Ovary (tissue), 9 donors: ENCODE data around the gene DHRS3. TPM values are rescaled to one million over a fixed set of nuclear protein-coding genes. Genes with fewer than 3 reads are reported as not detected.
A peak's percentile ranks its signal among the peaks of the same experiment; 100 is the strongest.

Experiments
- DNase-seq, 5 donors: peaks; one replicate each; pipeline ENCODE4 v3.0.0-alpha.2; 2019 to 2020
- H3K27ac ChIP-seq, 2 donors: fragments of 200-600 bp; one replicate each; pipeline versions ENCODE4 v1.5.1 to v1.8.0; 2019 to 2022
- H3K27me3 ChIP-seq: fragments of 200-600 bp; one replicate; pipeline ENCODE4 v1.8.0; 2022
- H3K36me3 ChIP-seq: fragments of 200-600 bp; sonication (generic); one replicate; pipeline ENCODE4 v1.5.1; 2019
- H3K4me1 ChIP-seq: one replicate; pipeline ENCODE4 v1.8.1; 2013; ENCODE audit warnings: mild to moderate bottlenecking, moderate library complexity; ENCODE audit not compliant: insufficient read depth
- H3K4me3 ChIP-seq: fragments of 200-600 bp; sonication (generic); one replicate; pipeline ENCODE4 v1.5.1; 2017
- H3K9me3 ChIP-seq, 2 donors: fragments of 200-600 bp in 1 of 2; sonication (generic) in 1 of 2; one replicate each; pipeline versions ENCODE4 v1.5.1 to v1.8.1; 2013 to 2019; ENCODE audit warnings: mild to moderate bottlenecking in 1 of 2, moderate library complexity in 1 of 2
- CTCF ChIP-seq, 3 donors: fragments of 450-650 bp in 2 of 3; fragments of 200-600 bp in 1 of 3; IDR thresholded peaks; one replicate each; pipeline versions ENCODE4 v1.5.1 to v1.8.0; 2016 to 2022; ENCODE audit warnings: antibody characterized with exemption in 3 of 3, mild to moderate bottlenecking in 1 of 3
- EP300 ChIP-seq: sonication (generic); formaldehyde crosslinking; IDR thresholded peaks from one replicate; pipeline ENCODE4 v1.6.1; 2017; ENCODE audit warnings: antibody characterized with exemption
- POLR2A ChIP-seq: fragments of 450-650 bp; IDR thresholded peaks from one replicate; pipeline ENCODE4 v1.6.1; 2017; ENCODE audit warnings: antibody characterized with exemption, mild to moderate bottlenecking, moderate library complexity
- WGBS, 3 donors: extraction: QIAGEN DNeasy Blood & Tissue Kit in 1 of 3; methylation state at CpG; one replicate each; pipeline versions ENCODE4 v1.1.5 to v1.1.7; 2013 to 2017; 5-methylcytosine and 5-hydroxymethylcytosine counted together
- intact Hi-C, 4 donors: fragments of 100-400 bp; cut with DNase I; formaldehyde crosslinking; loops; one replicate each; pipeline versions ENCODE4 v1.11.0 to v1.15.1; 2022 to 2023
- polyA plus RNA-seq, 2 donors: library from polyadenylated mRNA; stranded (reverse); fragments of 200-250 nt in 1 of 2; fragments of 350-450 nt in 1 of 2; fragmentation: Illumina TruSeq in 1 of 2; extraction: RNeasy Lipid Tissue Mini Kit (QIAGEN cat#74804) in 1 of 2; gene quantifications; one replicate each; pipeline ENCODE4 v1.2.3, GENCODE V29; 2013 to 2014
- total RNA-seq, 7 donors: library from RNA; depleted of rRNA in 2 of 7; stranded (reverse); fragments of >200 nt in 2 of 7; fragmentation: NEBNext Ultra II Directional in 3 of 7; extraction: Animal tissue kit (Norgen Biotek cat#: 25700) in 3 of 7; gene quantifications; one replicate each; pipeline versions ENCODE4 v1.1.0 to v1.2.4, GENCODE V29; 2016 to 2023
- donor health status: DM: no; HTN: no; CAD: no; lungs with moderate emphysema.
- donor health status: DM: no; HTN: no; CAD: no.
- donor health status: Bipolar disorder and iron deficiency.
- donor health status: DM: yes; HTN: yes; CAD: no.
- donor health status: DM: no; HTN: no; CAD: no.
- donor health status: DM: yes; HTN: yes; CAD: no.

The DHRS3 gene
- total and polyA plus RNA-seq, 9 donors, result 25.8 to 92.3 (median 48.3) TPM

- H3K4me3 ChIP-seq, result no peak overlapping the region
- H3K36me3 ChIP-seq, result no peaks in the 10 kb centered on the region
- no peak overlapping the region for H3K27ac ChIP-seq
- intact Hi-C loops, result loop anchor here in 2 of 4 donors (10.0 kb wide), 1 partner anchor 310 kb away; no protein-coding TSS in a partner anchor
- DNase-seq, result no peak
- peaks cover 9% of the 10 kb centered on the region for H3K4me1 ChIP-seq
- no peaks in the 10 kb centered on the region for H3K27me3 ChIP-seq
- 82 to 89% (median 83%) methylated on average over 6 of the region's 6 CpGs for WGBS, 3 donors
- no peak for TF ChIP-seq CTCF (IDR thresholded peaks at IDR 0.05)
- no peak for TF ChIP-seq POLR2A
- no peaks in the 10 kb centered on the region for H3K9me3 ChIP-seq
These were observed 7.3 kb upstream of the DHRS3 start for GRCh38 chr1:12625276-12625675.

GRCh38 chr1:12622506-12622905 lies 4.5 kb upstream of the DHRS3 start:
- H3K4me3 ChIP-seq, result no peak overlapping the region
- peak in 4 of 5 donors; percentile 18 to 57 (median 33) for DNase-seq
- intact Hi-C loops, result loop anchor here in 3 of 4 donors (5.0 to 10.0 kb wide), 2 partner anchors 308 to 310 kb away; no protein-coding TSS in a partner anchor

GRCh38 chr1:12621346-12622335 lies 3.6 kb upstream of the DHRS3 start:
- intact Hi-C loops, result loop anchor here in 3 of 4 donors (5.0 to 10.0 kb wide), 2 partner anchors 307 to 309 kb away; no protein-coding TSS in a partner anchor
- Histone ChIP-seq H3K4me1 (peaks cover 9% of the 10 kb centered on the region), H3K36me3 (no peaks in the 10 kb centered on the region), H3K27ac (peak overlapping the region in 1 of 2 donors; percentile 47), H3K9me3 (no peaks in the 10 kb centered on the region), H3K27me3 (no peaks in the 10 kb centered on the region), H3K4me3 (no peak overlapping the region)
- DNase-seq, result peak in 4 of 5 donors; percentile 39 to 66 (median 48)
- TF ChIP-seq CTCF (IDR thresholded peaks at IDR 0.05) (no peak), EP300 (no peak), POLR2A (no peak)
- WGBS, 3 donors, result 53 to 56% (median 55%) methylated on average over 15 of the region's 15 CpGs

More at GRCh38 chr1:12622506-12622905, 4.5 kb upstream of the DHRS3 start:
- TF ChIP-seq CTCF (IDR thresholded peaks at IDR 0.05) (no peak), POLR2A (no peak)
- WGBS, 3 donors, result 33 to 35% (median 34%) methylated on average over 12 of the region's 12 CpGs
- Histone ChIP-seq H3K27ac (peak overlapping the region in 1 of 2 donors; percentile 47), H3K4me1 (peaks cover 9% of the 10 kb centered on the region), H3K27me3 (no peaks in the 10 kb centered on the region), H3K36me3 (no peaks in the 10 kb centered on the region), H3K9me3 (no peaks in the 10 kb centered on the region)

- intact Hi-C loops, result loop anchor here in 3 of 4 donors (5.0 to 10.0 kb wide), 2 partner anchors 306 to 309 kb away; no protein-coding TSS in a partner anchor
- H3K4me1 ChIP-seq, result peaks cover 9% of the 10 kb centered on the region
- TF ChIP-seq EP300, result no peak
- no peak for TF ChIP-seq POLR2A
- TF ChIP-seq CTCF (IDR thresholded peaks at IDR 0.05), result no peak
- 92 to 96% (median 95%) methylated on average over 8 of the region's 8 CpGs for WGBS, 3 donors
- no peak overlapping the region for H3K4me3 ChIP-seq
- H3K9me3 ChIP-seq, result no peaks in the 10 kb centered on the region
- H3K27me3 ChIP-seq, result no peaks in the 10 kb centered on the region
- DNase-seq, result no peak
- H3K36me3 ChIP-seq, result no peaks in the 10 kb centered on the region
- H3K27ac ChIP-seq, result no peak overlapping the region
These were observed 2.9 kb upstream of the DHRS3 start for GRCh38 chr1:12620931-12621330.
